SU-DHL-6 (cell line): Measurements from ENCODE around the gene FYCO1.

Experiments
- EZH2phosphoT487 ChIP-seq: fragments of 200-600 bp; sonication (generic), shearing (Covaris generic); conservative IDR thresholded peaks from 2 replicates; pipeline ENCODE4 v1.6.1; 2018; ENCODE audit warnings: mild to moderate bottlenecking, antibody characterized with exemption, low read length, moderate library complexity, mixed read lengths
- TF ChIP-seq, protein P1 (sequence below): fragments of 200-600 bp; sonication (generic); IDR thresholded peaks from one replicate; pipeline ENCODE4 v1.5.1; 2017; ENCODE audit warnings: antibody characterized with exemption, mild to moderate bottlenecking, low read length, moderate library complexity; ENCODE audit not compliant: insufficient read depth, poor library complexity, severe bottlenecking

DNA sequence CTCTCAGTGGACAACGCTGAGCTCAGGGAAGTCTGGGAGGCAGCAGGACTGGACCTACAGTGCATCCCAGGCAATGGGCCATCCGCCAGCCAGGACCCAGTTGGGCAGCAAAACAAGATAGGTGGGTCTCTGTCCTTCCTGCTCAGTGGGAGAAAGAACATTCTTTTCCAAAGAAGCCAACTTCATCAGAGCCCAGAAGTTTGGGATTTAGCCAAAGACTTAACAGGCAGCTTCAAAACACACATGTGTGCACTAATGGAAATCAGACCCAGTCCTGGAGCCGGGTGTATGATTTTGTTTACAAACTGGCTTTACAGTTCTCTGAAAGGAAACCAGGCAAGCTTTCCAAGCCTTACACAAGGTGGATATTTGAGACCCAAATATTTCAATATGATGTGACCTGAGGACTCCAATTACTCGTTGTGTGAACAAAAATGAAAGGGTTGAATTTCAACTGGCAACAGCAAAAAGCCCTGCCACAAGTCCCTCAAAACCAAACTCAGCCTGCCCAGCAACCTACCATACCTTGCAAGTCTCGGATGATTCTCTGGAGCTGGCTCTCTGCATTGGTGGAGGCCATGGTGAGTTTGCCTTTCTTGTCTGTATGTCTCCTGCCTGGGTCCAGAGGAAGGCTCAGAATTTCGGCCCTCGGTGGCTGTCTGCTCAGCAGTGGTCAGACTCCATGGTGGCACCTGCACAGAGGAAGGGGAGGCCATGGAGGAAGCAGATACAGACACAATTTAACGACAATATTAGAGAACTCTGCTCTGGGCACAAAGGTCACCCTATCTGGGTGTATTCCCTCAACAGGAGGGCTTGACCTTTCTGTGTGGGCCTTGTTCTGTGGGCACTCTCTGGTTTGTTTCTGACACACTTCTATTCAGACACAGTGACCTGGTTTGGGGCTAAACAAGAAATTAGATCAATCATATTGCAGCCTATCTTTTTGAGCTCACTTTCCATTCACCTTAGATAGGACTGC lies 11.0 kb downstream of the FYCO1 start:
- TF ChIP-seq, protein P1, sequence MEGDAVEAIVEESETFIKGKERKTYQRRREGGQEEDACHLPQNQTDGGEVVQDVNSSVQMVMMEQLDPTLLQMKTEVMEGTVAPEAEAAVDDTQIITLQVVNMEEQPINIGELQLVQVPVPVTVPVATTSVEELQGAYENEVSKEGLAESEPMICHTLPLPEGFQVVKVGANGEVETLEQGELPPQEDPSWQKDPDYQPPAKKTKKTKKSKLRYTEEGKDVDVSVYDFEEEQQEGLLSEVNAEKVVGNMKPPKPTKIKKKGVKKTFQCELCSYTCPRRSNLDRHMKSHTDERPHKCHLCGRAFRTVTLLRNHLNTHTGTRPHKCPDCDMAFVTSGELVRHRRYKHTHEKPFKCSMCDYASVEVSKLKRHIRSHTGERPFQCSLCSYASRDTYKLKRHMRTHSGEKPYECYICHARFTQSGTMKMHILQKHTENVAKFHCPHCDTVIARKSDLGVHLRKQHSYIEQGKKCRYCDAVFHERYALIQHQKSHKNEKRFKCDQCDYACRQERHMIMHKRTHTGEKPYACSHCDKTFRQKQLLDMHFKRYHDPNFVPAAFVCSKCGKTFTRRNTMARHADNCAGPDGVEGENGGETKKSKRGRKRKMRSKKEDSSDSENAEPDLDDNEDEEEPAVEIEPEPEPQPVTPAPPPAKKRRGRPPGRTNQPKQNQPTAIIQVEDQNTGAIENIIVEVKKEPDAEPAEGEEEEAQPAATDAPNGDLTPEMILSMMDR, result no peak
- no peak for TF ChIP-seq EZH2phosphoT487
